Coronary artery (tissue), 2 donors: Measurements from ENCODE around the gene RBFOX2.

Experiments used
- DNase-seq: peaks from one replicate; pipeline ENCODE4 v3.0.0-alpha.2; 2017; ENCODE audit warnings: low spot score
- H3K27ac ChIP-seq, 2 donors: fragments of 200-600 bp; sonication (generic); one replicate each; pipeline ENCODE4 v1.5.1; 2016 to 2019
- H3K4me3 ChIP-seq: fragments of 200-600 bp; sonication (generic); 2 replicates; pipeline ENCODE4 v1.5.1; 2016; ENCODE audit warnings: mild to moderate bottlenecking, moderate library complexity
- TF ChIP-seq, protein P1 (sequence below): fragments of 200-600 bp; sonication (generic); IDR thresholded peaks from one replicate; pipeline ENCODE4 v1.5.1; 2019; ENCODE audit warnings: antibody characterized with exemption

The RBFOX2 gene

DNA sequence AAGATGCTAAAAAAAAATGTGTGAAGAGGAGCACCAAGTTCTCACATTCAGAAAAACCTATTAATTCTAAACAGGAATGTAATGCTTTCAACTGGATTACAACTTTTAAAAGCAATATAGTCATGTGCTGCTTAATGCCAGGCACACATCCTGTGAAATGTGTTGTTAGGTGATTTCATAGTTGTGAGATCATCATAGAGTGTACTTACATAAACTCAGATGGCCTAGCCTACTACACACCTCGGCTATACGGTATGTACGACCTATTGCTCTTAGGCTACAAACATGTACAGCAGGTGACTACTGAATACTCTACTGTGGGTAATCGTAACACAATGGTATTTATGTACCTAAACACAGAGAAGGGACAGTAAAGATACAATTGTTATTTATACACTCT is 142.3 kb downstream of the RBFOX2 start:
- no peak overlapping the region for H3K4me3 ChIP-seq
- TF ChIP-seq, protein P1, sequence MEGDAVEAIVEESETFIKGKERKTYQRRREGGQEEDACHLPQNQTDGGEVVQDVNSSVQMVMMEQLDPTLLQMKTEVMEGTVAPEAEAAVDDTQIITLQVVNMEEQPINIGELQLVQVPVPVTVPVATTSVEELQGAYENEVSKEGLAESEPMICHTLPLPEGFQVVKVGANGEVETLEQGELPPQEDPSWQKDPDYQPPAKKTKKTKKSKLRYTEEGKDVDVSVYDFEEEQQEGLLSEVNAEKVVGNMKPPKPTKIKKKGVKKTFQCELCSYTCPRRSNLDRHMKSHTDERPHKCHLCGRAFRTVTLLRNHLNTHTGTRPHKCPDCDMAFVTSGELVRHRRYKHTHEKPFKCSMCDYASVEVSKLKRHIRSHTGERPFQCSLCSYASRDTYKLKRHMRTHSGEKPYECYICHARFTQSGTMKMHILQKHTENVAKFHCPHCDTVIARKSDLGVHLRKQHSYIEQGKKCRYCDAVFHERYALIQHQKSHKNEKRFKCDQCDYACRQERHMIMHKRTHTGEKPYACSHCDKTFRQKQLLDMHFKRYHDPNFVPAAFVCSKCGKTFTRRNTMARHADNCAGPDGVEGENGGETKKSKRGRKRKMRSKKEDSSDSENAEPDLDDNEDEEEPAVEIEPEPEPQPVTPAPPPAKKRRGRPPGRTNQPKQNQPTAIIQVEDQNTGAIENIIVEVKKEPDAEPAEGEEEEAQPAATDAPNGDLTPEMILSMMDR: no peak
- H3K27ac ChIP-seq: no peak overlapping the region
- DNase-seq: no peak

DNA sequence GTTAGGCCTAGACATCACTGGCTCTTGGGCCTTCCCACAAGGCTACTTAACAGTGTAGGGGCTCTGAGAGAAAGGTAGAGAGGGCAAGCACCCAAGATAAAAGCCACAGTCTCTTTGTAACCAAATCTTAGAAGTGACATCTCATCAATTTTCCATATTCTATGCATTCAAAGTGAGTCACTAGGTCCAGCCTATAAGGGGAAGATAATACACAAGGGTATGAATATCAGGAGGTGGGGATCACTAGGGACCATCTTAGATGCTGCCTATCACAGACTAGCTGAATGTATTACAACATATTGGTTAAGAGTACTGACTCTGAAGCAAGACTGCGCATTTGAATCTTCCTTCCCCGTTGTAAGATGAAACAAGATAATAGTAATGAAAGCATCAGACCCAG is 144.1 kb downstream of the RBFOX2 start:
- no peak overlapping the region for H3K4me3 ChIP-seq
- TF ChIP-seq, protein P1: no peak
- no peak overlapping the region for H3K27ac ChIP-seq
- no peak for DNase-seq

DNA sequence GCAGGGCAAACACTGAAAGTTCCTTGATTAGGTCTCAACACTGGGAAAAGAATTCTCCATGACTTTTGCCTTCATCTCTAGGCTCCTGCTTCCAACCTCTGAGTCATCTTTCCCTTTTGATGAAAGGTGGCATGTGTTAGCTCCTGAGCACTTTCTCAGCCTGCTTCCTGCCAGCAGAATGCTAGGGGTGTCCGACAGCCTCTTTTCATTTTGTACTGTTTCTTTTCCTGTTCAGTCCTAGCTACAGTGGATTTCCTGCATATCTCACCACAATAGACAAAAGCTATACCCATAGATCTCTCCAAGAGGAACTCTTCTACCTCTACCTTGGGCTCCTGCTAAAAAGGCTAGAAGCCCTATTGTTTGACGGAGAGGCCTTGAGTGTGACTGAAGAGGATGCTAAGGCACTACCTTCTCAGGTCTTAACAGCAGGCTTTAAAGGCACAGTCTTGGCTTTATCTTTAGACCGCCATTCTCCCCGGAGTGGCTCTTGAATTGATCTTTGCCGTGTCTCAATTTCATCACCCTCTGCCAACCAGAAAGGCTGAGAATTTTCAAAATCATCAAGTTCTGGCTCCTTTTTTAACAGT is 145.5 kb downstream of the RBFOX2 start:
- peak overlapping the region in 1 of 2 donors; percentile 27 for H3K27ac ChIP-seq
- no peak overlapping the region for H3K4me3 ChIP-seq
- no peak for DNase-seq
- TF ChIP-seq, protein P1: no peak

DNA sequence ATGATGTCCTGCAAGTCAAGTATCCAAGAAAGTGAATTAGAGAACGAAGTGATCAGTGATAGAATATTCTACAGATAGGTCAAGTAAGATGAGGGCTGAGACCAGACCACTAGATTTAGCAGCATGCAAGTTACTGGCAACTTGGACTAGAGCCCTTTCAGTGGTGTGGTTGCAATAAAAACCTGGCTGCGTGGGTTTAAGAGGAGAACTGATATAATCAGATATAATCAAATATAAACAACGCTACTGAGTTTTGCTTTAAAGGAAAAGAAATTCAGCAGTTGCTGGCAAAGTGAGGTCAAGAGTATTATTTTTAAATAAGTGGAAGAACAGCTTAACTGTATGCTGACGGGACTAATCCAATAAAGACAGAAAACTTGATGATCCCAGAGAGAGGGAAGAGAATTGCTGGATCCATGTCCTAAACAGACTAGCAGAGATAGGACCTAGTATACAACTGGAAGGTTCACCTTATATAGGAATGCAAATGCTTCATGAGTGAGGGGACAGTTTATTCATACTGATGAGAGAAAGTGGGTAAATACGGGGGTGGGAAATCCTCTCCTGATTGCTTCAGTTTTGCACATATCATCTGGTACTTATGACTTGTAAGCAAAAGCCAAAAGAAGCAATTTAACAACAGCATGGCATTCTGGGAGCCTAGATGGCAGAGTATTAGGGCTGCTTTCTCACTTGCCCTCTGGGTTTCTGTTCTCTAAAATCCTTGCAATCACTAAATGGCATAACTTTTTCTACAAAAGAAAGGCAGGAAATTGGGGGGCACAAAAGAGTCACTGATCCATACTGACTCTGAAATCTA is 146.2 kb downstream of the RBFOX2 start:
- Histone ChIP-seq H3K4me3 (no peak overlapping the region), H3K27ac (peak overlapping the region in 1 of 2 donors; percentile 27)
- TF ChIP-seq, protein P1: no peak
- DNase-seq: no peak

DNA sequence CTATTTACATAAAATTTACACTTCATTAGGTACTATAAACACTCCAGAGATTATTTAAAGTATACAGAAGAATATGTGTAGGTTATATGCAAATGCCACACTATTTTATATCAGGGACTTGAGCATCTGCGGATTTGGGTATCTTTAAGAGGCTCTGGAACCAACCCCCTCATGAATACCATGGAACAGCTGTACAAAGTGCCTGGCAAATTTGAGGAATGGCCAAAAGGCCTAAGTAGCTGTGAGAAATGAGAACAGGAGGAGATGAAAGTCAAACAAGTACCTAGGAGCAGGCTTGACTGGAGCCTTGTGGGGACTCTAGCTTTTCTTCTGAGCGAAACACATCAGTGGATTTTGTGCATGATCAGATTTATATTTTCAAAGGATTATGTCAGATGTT is 149.3 kb downstream of the RBFOX2 start:
- no peak overlapping the region for H3K4me3 ChIP-seq
- no peak overlapping the region for H3K27ac ChIP-seq
- no peak for DNase-seq
- TF ChIP-seq, protein P1: no peak

DNA sequence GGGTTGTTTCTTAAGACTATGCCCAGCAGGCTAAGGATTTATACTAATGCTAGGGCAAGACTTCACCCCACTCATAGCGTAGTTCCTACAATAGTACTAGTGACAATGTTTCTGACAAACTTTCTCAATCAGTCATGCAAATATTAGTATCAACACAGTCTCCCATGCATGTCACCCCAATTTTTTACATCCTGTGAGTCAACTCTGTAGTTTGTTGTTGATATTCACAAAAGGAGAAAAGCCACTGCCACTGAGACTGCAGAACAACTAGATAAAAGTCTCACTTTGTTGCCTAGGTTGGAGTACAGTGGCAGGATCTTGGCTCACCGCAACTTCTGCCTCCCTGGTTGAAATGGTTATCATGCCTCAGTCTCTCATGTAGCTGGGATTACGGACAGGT is 155.2 kb downstream of the RBFOX2 start:
- no peak for DNase-seq
- TF ChIP-seq, protein P1: no peak

DNA sequence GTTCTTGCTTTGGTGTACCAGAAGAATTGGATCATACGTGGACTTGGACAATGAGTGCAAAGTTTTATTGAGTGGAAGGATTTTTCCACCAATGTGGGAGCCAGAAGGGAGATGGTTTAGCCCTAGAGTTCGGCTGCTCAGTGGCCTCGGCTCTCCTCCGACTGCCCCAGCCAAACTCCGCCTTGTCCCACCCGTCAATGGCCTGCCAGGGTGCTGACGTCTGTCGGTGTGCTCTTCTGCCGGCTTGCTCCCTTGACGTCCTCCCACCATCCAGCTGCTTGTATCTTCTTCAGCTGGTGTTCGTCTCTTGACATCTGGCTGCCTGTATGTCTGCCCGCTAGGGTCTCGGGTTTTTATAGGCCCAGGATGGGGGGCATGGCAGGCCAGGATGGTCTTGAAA is 156.2 kb downstream of the RBFOX2 start:
- DNase-seq: no peak
- TF ChIP-seq, protein P1: no peak
- no peak overlapping the region for H3K27ac ChIP-seq
- H3K4me3 ChIP-seq: no peak overlapping the region

More for the DNA sequence above, 155.2 kb downstream of the RBFOX2 start:
- Histone ChIP-seq H3K4me3 (no peak overlapping the region), H3K27ac (no peak overlapping the region)
